GM23338 (cell line): ENCODE data around the gene RCBTB1. TPM values are rescaled to one million over a fixed set of nuclear protein-coding genes. Genes with fewer than 3 reads are reported as not detected.

Experiments used
- ATAC-seq: fragments of 200-7000 bp; cut with Tn5 transposase; 3 replicates; pipeline ENCODE4 v1.9.1; 2020
- DNase-seq: peaks from one replicate; pipeline ENCODE4 v3.0.0-alpha.2; 2015; ENCODE audit warnings: low spot score
- H2AFZ ChIP-seq: fragments of 200-600 bp; sonication (generic); 2 replicates; pipeline ENCODE4 v1.8.0; 2016; ENCODE audit warnings: antibody characterized with exemption, mild to moderate bottlenecking, moderate library complexity
- H3F3A ChIP-seq: fragments of 200-600 bp; sonication (generic); replicated peaks from 2 replicates; pipeline ENCODE4 v1.8.0; 2017; ENCODE audit warnings: antibody characterized with exemption, mixed run types, low read depth
- H3K27ac ChIP-seq: fragments of 200-600 bp; sonication (generic); 2 replicates; pipeline ENCODE4 v1.6.1; 2016; ENCODE audit warnings: low read depth
- H3K27me3 ChIP-seq: fragments of 200-600 bp; sonication (generic); 2 replicates; pipeline ENCODE4 v1.8.0; 2016; ENCODE audit warnings: mild to moderate bottlenecking, mixed run types, moderate library complexity; ENCODE audit not compliant: insufficient read depth
- H3K36me3 ChIP-seq: fragments of 200-600 bp; sonication (generic); 2 replicates; pipeline ENCODE4 v1.8.0; 2016; ENCODE audit warnings: mild to moderate bottlenecking; ENCODE audit not compliant: insufficient read depth
- H3K4me1 ChIP-seq: fragments of 200-600 bp; sonication (generic); 2 replicates; pipeline ENCODE4 v1.8.0; 2016; ENCODE audit warnings: mild to moderate bottlenecking, moderate library complexity; ENCODE audit not compliant: insufficient read depth
- H3K4me2 ChIP-seq: fragments of 200-600 bp; sonication (generic); 2 replicates; pipeline ENCODE4 v1.7.1; 2017; ENCODE audit warnings: mixed run types
- H3K4me3 ChIP-seq: fragments of 200-600 bp; sonication (generic); 2 replicates; pipeline ENCODE4 v1.6.1; 2016; ENCODE audit warnings: mixed run types
- H3K79me2 ChIP-seq: fragments of 200-600 bp; sonication (generic); replicated peaks from 2 replicates; pipeline ENCODE4 v1.8.0; 2017; ENCODE audit warnings: mild to moderate bottlenecking; ENCODE audit not compliant: insufficient read depth
- H3K9me2 ChIP-seq: fragments of 200-600 bp; sonication (generic); 2 replicates; pipeline ENCODE4 v1.8.0; 2017; ENCODE audit not compliant: insufficient read depth
- H4K20me1 ChIP-seq: fragments of 200-600 bp; sonication (generic); replicated peaks from 2 replicates; pipeline ENCODE4 v1.8.0; 2017; ENCODE audit warnings: mild to moderate bottlenecking; ENCODE audit not compliant: insufficient read depth
- H3K27ac Mint-ChIP-seq: 2 replicates; pipeline ENCODE4 v1.8.0; 2020; ENCODE audit warnings: inconsistent platforms, mild to moderate bottlenecking, moderate library complexity, mixed read lengths
- H3K27me3 Mint-ChIP-seq: 3 replicates; pipeline ENCODE4 v1.8.0; 2022; ENCODE audit warnings: low read depth, mild to moderate bottlenecking, moderate library complexity, mixed read lengths, inconsistent platforms; ENCODE audit not compliant: insufficient read depth, poor library complexity
- H3K36me3 Mint-ChIP-seq: 3 replicates; pipeline ENCODE4 v1.8.0; 2021; ENCODE audit warnings: low read depth, mild to moderate bottlenecking, inconsistent platforms, moderate library complexity, mixed read lengths
- H3K4me1 Mint-ChIP-seq: 3 replicates; pipeline ENCODE4 v1.8.0; 2020; ENCODE audit warnings: mild to moderate bottlenecking, inconsistent platforms, mixed read lengths
- H3K4me3 Mint-ChIP-seq: 3 replicates; pipeline ENCODE4 v1.8.0; 2021; ENCODE audit warnings: moderate library complexity, mild to moderate bottlenecking, inconsistent platforms, mixed read lengths
- H3K9me3 Mint-ChIP-seq: 3 replicates; pipeline ENCODE4 v1.8.0; 2020; ENCODE audit warnings: moderate library complexity, mild to moderate bottlenecking, inconsistent platforms, mixed read lengths
- CREB1 ChIP-seq: fragments of 250-450 bp; sonication (Bioruptor Pico); IDR thresholded peaks from 2 replicates; pipeline ENCODE4 v1.5.0; 2020; ENCODE audit warnings: low read depth, mild to moderate bottlenecking, moderate library complexity
- EZH2 ChIP-seq: fragments of 200-600 bp; sonication (generic); IDR thresholded peaks from one replicate; pipeline ENCODE4 v1.8.0; 2017; ENCODE audit warnings: antibody characterized with exemption, mild to moderate bottlenecking, low read depth; ENCODE audit not compliant: unreplicated experiment
- EZH2phosphoT487 ChIP-seq: fragments of 200-600 bp; sonication (generic); IDR thresholded peaks from one replicate; pipeline ENCODE4 v1.8.1; 2018; ENCODE audit warnings: antibody characterized with exemption; ENCODE audit not compliant: unreplicated experiment
- JUNB ChIP-seq: IDR thresholded peaks from one replicate; pipeline ENCODE4 v1.6.1; 2016; ENCODE audit warnings: antibody characterized with exemption; ENCODE audit not compliant: unreplicated experiment
- NANOG ChIP-seq: IDR thresholded peaks from 2 replicates; pipeline ENCODE4 v1.6.1; 2016; ENCODE audit warnings: antibody characterized with exemption, borderline replicate concordance
- POLR2AphosphoS5 ChIP-seq: IDR thresholded peaks from 2 replicates; pipeline ENCODE4 v1.6.1; 2016; ENCODE audit warnings: antibody characterized with exemption, low read depth
- STAT1 ChIP-seq: IDR thresholded peaks from one replicate; pipeline ENCODE4 v1.6.1; 2016; ENCODE audit warnings: antibody characterized with exemption; ENCODE audit not compliant: unreplicated experiment
- ZNF114 ChIP-seq: fragments of 250-450 bp; sonication (Bioruptor Pico); IDR thresholded peaks from 2 replicates; pipeline ENCODE4 v1.5.0; 2020; ENCODE audit warnings: mild to moderate bottlenecking, moderate library complexity
- ZNF331 ChIP-seq: fragments of 250-450 bp; sonication (Bioruptor Pico); IDR thresholded peaks from 2 replicates; pipeline ENCODE4 v1.5.0; 2020; ENCODE audit warnings: low read depth, mild to moderate bottlenecking, moderate library complexity
- polyA plus RNA-seq: library from polyadenylated mRNA; unstranded; fragments of >200 nt; fragmentation: Nextera tagmentation; extraction: Ambion mirVana; gene quantifications from 2 replicates; pipeline ENCODE4 v1.2.1, GENCODE V29; 2016
- total RNA-seq: library from RNA; depleted of rRNA; stranded (reverse); fragments of >200 nt; shearing (Covaris generic); gene quantifications from 2 replicates; pipeline ENCODE4 v1.2.3, GENCODE V29; 2014
- TF ChIP-seq, protein P1 (sequence below), 2 experiments: fragments of 200-600 bp in 1 of 2; sonication (generic) in 1 of 2; conservative IDR thresholded peaks; 2 replicates each; pipeline versions ENCODE4 v1.5.1 to v1.6.1; 2016 to 2017; ENCODE audit warnings: antibody characterized with exemption in 2 of 2, low read depth in 2 of 2, mild to moderate bottlenecking in 2 of 2, moderate library complexity in 1 of 2
- TF ChIP-seq, protein P2 (sequence below): IDR thresholded peaks from one replicate; pipeline ENCODE4 v1.6.1; 2018; ENCODE audit warnings: antibody characterized with exemption; ENCODE audit not compliant: unreplicated experiment
- TF ChIP-seq, protein P3 (sequence below): IDR thresholded peaks from 2 replicates; pipeline ENCODE4 v1.6.1; 2016; ENCODE audit warnings: antibody characterized with exemption
- TF ChIP-seq, protein P4 (sequence below): fragments of 250-450 bp; sonication (Bioruptor Pico); IDR thresholded peaks from 2 replicates; pipeline ENCODE4 v1.5.0; 2020; ENCODE audit warnings: mild to moderate bottlenecking, moderate library complexity

The RCBTB1 gene
- total and polyA plus RNA-seq, 2 experiments from 2014 or later: 10.8 to 33.5 TPM

DNA sequence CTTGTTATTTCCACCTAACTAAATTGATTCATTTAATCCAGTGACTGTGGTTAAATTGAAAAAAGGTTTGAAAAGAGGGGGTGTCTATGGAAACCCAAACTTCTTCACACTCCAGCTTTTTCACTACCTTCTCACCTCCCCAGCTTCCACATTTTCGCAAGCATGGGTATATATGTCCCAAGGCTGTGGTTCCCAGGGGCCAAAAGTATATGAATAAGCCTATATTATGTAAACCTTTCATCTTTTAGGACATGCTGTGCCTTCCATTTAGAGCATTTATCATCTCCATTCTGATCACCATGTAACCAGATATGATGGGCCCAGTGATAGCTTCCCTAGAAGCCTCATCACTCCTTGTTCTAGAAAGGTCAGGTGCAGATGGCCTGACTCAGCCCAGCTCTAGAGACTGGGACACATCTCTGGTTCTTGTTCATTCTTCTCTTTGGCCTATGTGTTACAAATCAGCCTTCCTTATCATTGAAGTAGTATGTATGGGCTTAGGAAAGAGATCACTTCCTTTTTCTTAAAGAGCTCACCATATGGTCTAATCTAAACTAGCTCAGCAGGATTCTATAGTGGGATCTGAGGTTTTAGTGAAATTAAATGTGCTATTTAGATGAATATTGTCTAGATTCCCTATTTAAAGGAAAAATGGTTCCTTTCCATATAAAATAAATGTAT is 23.4 kb upstream of the RCBTB1 start:
- no peak overlapping the region for H2AFZ ChIP-seq
- Mint-ChIP-seq H3K27me3 (no peaks in the 10 kb centered on the region), H3K27ac (no peak overlapping the region), H3K9me3 (no peaks in the 10 kb centered on the region), H3K4me1 (peaks cover 4% of the 10 kb centered on the region; the same call in 2 of the 3 replicates), H3K36me3 (no peaks in the 10 kb centered on the region), H3K4me3 (no peak overlapping the region)
- no peaks in the 10 kb centered on the region for H3F3A ChIP-seq
- no peak overlapping the region for H3K4me2 ChIP-seq
- H4K20me1 ChIP-seq: no peaks in the 10 kb centered on the region
- no peaks in the 10 kb centered on the region for H3K9me2 ChIP-seq
- DNase-seq (no peak), ATAC-seq (no peak)
- no peak overlapping the region for H3K4me3 ChIP-seq
- TF ChIP-seq EZH2: no peak
- TF ChIP-seq, protein P1, sequence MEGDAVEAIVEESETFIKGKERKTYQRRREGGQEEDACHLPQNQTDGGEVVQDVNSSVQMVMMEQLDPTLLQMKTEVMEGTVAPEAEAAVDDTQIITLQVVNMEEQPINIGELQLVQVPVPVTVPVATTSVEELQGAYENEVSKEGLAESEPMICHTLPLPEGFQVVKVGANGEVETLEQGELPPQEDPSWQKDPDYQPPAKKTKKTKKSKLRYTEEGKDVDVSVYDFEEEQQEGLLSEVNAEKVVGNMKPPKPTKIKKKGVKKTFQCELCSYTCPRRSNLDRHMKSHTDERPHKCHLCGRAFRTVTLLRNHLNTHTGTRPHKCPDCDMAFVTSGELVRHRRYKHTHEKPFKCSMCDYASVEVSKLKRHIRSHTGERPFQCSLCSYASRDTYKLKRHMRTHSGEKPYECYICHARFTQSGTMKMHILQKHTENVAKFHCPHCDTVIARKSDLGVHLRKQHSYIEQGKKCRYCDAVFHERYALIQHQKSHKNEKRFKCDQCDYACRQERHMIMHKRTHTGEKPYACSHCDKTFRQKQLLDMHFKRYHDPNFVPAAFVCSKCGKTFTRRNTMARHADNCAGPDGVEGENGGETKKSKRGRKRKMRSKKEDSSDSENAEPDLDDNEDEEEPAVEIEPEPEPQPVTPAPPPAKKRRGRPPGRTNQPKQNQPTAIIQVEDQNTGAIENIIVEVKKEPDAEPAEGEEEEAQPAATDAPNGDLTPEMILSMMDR (conservative IDR thresholded peaks at IDR 0.05; ENCODE audit: low read depth in 2 of 2): no peak
- TF ChIP-seq, protein P2, sequence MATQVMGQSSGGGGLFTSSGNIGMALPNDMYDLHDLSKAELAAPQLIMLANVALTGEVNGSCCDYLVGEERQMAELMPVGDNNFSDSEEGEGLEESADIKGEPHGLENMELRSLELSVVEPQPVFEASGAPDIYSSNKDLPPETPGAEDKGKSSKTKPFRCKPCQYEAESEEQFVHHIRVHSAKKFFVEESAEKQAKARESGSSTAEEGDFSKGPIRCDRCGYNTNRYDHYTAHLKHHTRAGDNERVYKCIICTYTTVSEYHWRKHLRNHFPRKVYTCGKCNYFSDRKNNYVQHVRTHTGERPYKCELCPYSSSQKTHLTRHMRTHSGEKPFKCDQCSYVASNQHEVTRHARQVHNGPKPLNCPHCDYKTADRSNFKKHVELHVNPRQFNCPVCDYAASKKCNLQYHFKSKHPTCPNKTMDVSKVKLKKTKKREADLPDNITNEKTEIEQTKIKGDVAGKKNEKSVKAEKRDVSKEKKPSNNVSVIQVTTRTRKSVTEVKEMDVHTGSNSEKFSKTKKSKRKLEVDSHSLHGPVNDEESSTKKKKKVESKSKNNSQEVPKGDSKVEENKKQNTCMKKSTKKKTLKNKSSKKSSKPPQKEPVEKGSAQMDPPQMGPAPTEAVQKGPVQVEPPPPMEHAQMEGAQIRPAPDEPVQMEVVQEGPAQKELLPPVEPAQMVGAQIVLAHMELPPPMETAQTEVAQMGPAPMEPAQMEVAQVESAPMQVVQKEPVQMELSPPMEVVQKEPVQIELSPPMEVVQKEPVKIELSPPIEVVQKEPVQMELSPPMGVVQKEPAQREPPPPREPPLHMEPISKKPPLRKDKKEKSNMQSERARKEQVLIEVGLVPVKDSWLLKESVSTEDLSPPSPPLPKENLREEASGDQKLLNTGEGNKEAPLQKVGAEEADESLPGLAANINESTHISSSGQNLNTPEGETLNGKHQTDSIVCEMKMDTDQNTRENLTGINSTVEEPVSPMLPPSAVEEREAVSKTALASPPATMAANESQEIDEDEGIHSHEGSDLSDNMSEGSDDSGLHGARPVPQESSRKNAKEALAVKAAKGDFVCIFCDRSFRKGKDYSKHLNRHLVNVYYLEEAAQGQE: no peak
- TF ChIP-seq CREB1 (CRISPR knock-in tag): no peak
- no peak for TF ChIP-seq STAT1
- TF ChIP-seq, protein P3, sequence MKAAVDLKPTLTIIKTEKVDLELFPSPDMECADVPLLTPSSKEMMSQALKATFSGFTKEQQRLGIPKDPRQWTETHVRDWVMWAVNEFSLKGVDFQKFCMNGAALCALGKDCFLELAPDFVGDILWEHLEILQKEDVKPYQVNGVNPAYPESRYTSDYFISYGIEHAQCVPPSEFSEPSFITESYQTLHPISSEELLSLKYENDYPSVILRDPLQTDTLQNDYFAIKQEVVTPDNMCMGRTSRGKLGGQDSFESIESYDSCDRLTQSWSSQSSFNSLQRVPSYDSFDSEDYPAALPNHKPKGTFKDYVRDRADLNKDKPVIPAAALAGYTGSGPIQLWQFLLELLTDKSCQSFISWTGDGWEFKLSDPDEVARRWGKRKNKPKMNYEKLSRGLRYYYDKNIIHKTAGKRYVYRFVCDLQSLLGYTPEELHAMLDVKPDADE: no peak
- no peak for TF ChIP-seq ZNF331 (CRISPR knock-in tag)
- no peak for TF ChIP-seq EZH2phosphoT487
- TF ChIP-seq JUNB: no peak
- TF ChIP-seq POLR2AphosphoS5: no peak
- no peak for TF ChIP-seq NANOG
- TF ChIP-seq, protein P4, sequence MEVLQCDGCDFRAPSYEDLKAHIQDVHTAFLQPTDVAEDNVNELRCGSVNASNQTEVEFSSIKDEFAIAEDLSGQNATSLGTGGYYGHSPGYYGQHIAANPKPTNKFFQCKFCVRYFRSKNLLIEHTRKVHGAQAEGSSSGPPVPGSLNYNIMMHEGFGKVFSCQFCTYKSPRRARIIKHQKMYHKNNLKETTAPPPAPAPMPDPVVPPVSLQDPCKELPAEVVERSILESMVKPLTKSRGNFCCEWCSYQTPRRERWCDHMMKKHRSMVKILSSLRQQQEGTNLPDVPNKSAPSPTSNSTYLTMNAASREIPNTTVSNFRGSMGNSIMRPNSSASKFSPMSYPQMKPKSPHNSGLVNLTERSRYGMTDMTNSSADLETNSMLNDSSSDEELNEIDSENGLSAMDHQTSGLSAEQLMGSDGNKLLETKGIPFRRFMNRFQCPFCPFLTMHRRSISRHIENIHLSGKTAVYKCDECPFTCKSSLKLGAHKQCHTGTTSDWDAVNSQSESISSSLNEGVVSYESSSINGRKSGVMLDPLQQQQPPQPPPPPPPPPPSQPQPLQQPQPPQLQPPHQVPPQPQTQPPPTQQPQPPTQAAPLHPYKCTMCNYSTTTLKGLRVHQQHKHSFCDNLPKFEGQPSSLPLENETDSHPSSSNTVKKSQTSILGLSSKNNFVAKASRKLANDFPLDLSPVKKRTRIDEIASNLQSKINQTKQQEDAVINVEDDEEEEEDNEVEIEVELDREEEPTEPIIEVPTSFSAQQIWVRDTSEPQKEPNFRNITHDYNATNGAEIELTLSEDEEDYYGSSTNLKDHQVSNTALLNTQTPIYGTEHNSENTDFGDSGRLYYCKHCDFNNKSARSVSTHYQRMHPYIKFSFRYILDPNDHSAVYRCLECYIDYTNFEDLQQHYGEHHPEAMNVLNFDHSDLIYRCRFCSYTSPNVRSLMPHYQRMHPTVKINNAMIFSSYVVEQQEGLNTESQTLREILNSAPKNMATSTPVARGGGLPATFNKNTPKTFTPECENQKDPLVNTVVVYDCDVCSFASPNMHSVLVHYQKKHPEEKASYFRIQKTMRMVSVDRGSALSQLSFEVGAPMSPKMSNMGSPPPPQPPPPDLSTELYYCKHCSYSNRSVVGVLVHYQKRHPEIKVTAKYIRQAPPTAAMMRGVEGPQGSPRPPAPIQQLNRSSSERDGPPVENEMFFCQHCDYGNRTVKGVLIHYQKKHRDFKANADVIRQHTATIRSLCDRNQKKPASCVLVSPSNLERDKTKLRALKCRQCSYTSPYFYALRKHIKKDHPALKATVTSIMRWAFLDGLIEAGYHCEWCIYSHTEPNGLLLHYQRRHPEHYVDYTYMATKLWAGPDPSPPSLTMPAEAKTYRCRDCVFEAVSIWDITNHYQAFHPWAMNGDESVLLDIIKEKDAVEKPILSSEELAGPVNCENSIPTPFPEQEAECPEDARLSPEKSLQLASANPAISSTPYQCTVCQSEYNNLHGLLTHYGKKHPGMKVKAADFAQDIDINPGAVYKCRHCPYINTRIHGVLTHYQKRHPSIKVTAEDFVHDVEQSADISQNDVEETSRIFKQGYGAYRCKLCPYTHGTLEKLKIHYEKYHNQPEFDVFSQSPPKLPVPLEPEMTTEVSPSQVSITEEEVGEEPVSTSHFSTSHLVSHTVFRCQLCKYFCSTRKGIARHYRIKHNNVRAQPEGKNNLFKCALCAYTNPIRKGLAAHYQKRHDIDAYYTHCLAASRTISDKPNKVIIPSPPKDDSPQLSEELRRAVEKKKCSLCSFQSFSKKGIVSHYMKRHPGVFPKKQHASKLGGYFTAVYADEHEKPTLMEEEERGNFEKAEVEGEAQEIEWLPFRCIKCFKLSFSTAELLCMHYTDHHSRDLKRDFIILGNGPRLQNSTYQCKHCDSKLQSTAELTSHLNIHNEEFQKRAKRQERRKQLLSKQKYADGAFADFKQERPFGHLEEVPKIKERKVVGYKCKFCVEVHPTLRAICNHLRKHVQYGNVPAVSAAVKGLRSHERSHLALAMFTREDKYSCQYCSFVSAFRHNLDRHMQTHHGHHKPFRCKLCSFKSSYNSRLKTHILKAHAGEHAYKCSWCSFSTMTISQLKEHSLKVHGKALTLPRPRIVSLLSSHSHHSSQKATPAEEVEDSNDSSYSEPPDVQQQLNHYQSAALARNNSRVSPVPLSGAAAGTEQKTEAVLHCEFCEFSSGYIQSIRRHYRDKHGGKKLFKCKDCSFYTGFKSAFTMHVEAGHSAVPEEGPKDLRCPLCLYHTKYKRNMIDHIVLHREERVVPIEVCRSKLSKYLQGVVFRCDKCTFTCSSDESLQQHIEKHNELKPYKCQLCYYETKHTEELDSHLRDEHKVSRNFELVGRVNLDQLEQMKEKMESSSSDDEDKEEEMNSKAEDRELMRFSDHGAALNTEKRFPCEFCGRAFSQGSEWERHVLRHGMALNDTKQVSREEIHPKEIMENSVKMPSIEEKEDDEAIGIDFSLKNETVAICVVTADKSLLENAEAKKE (CRISPR knock-in tag): no peak
- TF ChIP-seq ZNF114 (CRISPR knock-in tag): no peak
- no peaks in the 10 kb centered on the region for H3K36me3 ChIP-seq
- H3K79me2 ChIP-seq: no peaks in the 10 kb centered on the region
- H3K27me3 ChIP-seq: no peaks in the 10 kb centered on the region
- H3K4me1 ChIP-seq: no peaks in the 10 kb centered on the region
- H3K27ac ChIP-seq: no peak overlapping the region
